ENCODE measurements around the gene COPG1. TPM values are rescaled to one million over a fixed set of nuclear protein-coding genes. Genes with fewer than 3 reads are reported as not detected.

COPG1 gene
- total and polyA plus RNA-seq, 2 of the 13 experiments (the other 11 are each of a cell fraction or from before 2014, with no cell fraction given) = 98.6 to 166 TPM

GRCh38 chr3:129313665-129314385 is 64.4 kb downstream of the COPG1 start (continued):
- TF ChIP-seq POLR2AphosphoS5 (IDR thresholded peaks at IDR 0.05; ENCODE audit: low read depth, low read length) (peak; percentile 69), SP140L (CRISPR knock-in tag; IDR thresholded peaks at IDR 0.05; ENCODE audit: borderline replicate concordance) (no peak), ZNF546 (CRISPR knock-in tag; conservative IDR thresholded peaks at IDR 0.05) (0 out of 2 replicates have a peak, but pooled peaks have one; percentile 19), YEATS4 (CRISPR knock-in tag; IDR thresholded peaks at IDR 0.05; ENCODE audit: borderline replicate concordance) (no peak), NCOR1 (IDR thresholded peaks at IDR 0.05; ENCODE audit: borderline replicate concordance, low read length) (peak; percentile 68; the same call in 1 of the 2 replicates), HDAC2 (CRISPR knock-in tag; IDR thresholded peaks at IDR 0.05) (peak; percentile 49; the same call in 1 of the 2 replicates), PHF21A (CRISPR knock-in tag; IDR thresholded peaks at IDR 0.05) (peak; percentile 91; the same call in 1 of the 2 replicates), ETV6 (CRISPR knock-in tag; conservative IDR thresholded peaks at IDR 0.05) (no peak), SNAPC5 (CRISPR knock-in tag; IDR thresholded peaks at IDR 0.05; ENCODE audit: borderline replicate concordance) (no peak), ZNF34 (CRISPR knock-in tag; IDR thresholded peaks at IDR 0.05; ENCODE audit: borderline replicate concordance) (no peak), MXD4 (CRISPR knock-in tag; IDR thresholded peaks at IDR 0.05) (peak; percentile 24; the same call in 1 of the 2 replicates), MAX (IDR thresholded peaks at IDR 0.05) (peak; percentile 10; the same call in 1 of the 2 replicates), USF2 (IDR thresholded peaks at IDR 0.05; ENCODE audit: low read depth, low read length) (no peak), USF2 (CRISPR knock-in tag; IDR thresholded peaks at IDR 0.05; ENCODE audit: borderline replicate concordance) (no peak), KDM4B (CRISPR knock-in tag; IDR thresholded peaks at IDR 0.05) (no peak), ZNF225 (CRISPR knock-in tag; IDR thresholded peaks at IDR 0.05) (no peak; the same call in 1 of the 2 replicates)
- TF ChIP-seq, protein P1, sequence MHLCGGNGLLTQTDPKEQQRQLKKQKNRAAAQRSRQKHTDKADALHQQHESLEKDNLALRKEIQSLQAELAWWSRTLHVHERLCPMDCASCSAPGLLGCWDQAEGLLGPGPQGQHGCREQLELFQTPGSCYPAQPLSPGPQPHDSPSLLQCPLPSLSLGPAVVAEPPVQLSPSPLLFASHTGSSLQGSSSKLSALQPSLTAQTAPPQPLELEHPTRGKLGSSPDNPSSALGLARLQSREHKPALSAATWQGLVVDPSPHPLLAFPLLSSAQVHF (CRISPR knock-in tag; IDR thresholded peaks at IDR 0.05) = no peak
- TF ChIP-seq, protein P2, sequence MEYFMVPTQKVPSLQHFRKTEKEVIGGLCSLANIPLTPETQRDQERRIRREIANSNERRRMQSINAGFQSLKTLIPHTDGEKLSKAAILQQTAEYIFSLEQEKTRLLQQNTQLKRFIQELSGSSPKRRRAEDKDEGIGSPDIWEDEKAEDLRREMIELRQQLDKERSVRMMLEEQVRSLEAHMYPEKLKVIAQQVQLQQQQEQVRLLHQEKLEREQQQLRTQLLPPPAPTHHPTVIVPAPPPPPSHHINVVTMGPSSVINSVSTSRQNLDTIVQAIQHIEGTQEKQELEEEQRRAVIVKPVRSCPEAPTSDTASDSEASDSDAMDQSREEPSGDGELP (IDR thresholded peaks at IDR 0.05; ENCODE audit: borderline replicate concordance, low read depth) = peak; percentile 55; the same call in 1 of the 2 replicates
- TF ChIP-seq, protein P3, sequence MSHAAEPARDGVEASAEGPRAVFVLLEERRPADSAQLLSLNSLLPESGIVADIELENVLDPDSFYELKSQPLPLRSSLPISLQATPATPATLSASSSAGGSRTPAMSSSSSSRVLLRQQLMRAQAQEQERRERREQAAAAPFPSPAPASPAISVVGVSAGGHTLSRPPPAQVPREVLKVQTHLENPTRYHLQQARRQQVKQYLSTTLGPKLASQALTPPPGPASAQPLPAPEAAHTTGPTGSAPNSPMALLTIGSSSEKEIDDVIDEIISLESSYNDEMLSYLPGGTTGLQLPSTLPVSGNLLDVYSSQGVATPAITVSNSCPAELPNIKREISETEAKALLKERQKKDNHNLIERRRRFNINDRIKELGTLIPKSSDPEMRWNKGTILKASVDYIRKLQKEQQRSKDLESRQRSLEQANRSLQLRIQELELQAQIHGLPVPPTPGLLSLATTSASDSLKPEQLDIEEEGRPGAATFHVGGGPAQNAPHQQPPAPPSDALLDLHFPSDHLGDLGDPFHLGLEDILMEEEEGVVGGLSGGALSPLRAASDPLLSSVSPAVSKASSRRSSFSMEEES (CRISPR knock-in tag; IDR thresholded peaks at IDR 0.05) = 0 out of 2 replicates have a peak, but pooled peaks have one; percentile 37
- TF ChIP-seq, protein P4, sequence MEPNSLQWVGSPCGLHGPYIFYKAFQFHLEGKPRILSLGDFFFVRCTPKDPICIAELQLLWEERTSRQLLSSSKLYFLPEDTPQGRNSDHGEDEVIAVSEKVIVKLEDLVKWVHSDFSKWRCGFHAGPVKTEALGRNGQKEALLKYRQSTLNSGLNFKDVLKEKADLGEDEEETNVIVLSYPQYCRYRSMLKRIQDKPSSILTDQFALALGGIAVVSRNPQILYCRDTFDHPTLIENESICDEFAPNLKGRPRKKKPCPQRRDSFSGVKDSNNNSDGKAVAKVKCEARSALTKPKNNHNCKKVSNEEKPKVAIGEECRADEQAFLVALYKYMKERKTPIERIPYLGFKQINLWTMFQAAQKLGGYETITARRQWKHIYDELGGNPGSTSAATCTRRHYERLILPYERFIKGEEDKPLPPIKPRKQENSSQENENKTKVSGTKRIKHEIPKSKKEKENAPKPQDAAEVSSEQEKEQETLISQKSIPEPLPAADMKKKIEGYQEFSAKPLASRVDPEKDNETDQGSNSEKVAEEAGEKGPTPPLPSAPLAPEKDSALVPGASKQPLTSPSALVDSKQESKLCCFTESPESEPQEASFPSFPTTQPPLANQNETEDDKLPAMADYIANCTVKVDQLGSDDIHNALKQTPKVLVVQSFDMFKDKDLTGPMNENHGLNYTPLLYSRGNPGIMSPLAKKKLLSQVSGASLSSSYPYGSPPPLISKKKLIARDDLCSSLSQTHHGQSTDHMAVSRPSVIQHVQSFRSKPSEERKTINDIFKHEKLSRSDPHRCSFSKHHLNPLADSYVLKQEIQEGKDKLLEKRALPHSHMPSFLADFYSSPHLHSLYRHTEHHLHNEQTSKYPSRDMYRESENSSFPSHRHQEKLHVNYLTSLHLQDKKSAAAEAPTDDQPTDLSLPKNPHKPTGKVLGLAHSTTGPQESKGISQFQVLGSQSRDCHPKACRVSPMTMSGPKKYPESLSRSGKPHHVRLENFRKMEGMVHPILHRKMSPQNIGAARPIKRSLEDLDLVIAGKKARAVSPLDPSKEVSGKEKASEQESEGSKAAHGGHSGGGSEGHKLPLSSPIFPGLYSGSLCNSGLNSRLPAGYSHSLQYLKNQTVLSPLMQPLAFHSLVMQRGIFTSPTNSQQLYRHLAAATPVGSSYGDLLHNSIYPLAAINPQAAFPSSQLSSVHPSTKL (CRISPR knock-in tag; IDR thresholded peaks at IDR 0.05) = 0 out of 2 replicates have a peak, but pooled peaks have one; percentile 25
